ENCODE results near the gene DRAP1. TPM values are rescaled to one million over a fixed set of nuclear protein-coding genes. Genes with fewer than 3 reads are reported as not detected.

The DRAP1 gene
- total and polyA plus RNA-seq, 2 experiments from 2014 or later, result 121 to 294 TPM

- Mint-ChIP-seq H3K36me3 (ENCODE audit: low read depth) (peaks cover 27% of the 10 kb centered on the region), H3K4me1 (peaks cover 17% of the 10 kb centered on the region), H3K4me3 (peak within 1 kb of the TSS; percentile 96), H3K27ac (peak within 1 kb of the TSS; percentile 97), H3K27me3 (ENCODE audit: insufficient read depth, low read depth, poor library complexity) (peaks cover 16% of the 10 kb centered on the region), H3K9me3 (peaks cover 2% of the 10 kb centered on the region; the same call in 1 of the 3 replicates)
- H3K27ac ChIP-seq (ENCODE audit: low read depth), result peak within 1 kb of the TSS; percentile 88
- TF ChIP-seq CTCF (conservative IDR thresholded peaks at IDR 0.05; ENCODE audit: low read depth in 2 of 2) (no peak), ETS1 (IDR thresholded peaks at IDR 0.05) (peak; percentile 95), CREB1 (CRISPR knock-in tag; IDR thresholded peaks at IDR 0.05; ENCODE audit: low read depth) (0 out of 2 replicates have a peak, but pooled peaks have one; percentile 36), POLR2AphosphoS5 (IDR thresholded peaks at IDR 0.05; ENCODE audit: low read depth) (peak; percentile 89)
- H3K79me2 ChIP-seq (replicated peaks; ENCODE audit: insufficient read depth), result peaks cover 26% of the 10 kb centered on the region
- peaks cover 13% of the 10 kb centered on the region for H4K20me1 ChIP-seq (replicated peaks; ENCODE audit: insufficient read depth)
- H3F3A ChIP-seq (replicated peaks; ENCODE audit: low read depth), result 0 out of 2 replicates have a peak, but pooled peaks cover 3% of the 10 kb centered on the region
- DNase-seq (ENCODE audit: low spot score), result peak; percentile 99
- peak within 1 kb of the TSS; percentile 100 for H3K4me2 ChIP-seq
- no peaks in the 10 kb centered on the region; the same call in 1 of the 2 replicates for H3K36me3 ChIP-seq (ENCODE audit: insufficient read depth)
- ATAC-seq, result peak; percentile 93
- no peaks in the 10 kb centered on the region for H3K27me3 ChIP-seq (ENCODE audit: insufficient read depth)
- peak within 1 kb of the TSS; percentile 75; the same call in 1 of the 2 replicates for H2AFZ ChIP-seq
- H3K9me2 ChIP-seq (ENCODE audit: insufficient read depth), result no peaks in the 10 kb centered on the region
- H3K4me1 ChIP-seq (ENCODE audit: insufficient read depth), result peaks cover 8% of the 10 kb centered on the region
- H3K4me3 ChIP-seq, result peak within 1 kb of the TSS; percentile 85
Measured at GRCh38 chr11:65961267-65962140, 42.3 kb downstream of the DRAP1 start, which contains the start of gene SART1. SART1 (plus strand) TSS chr11:65961734; CDS start chr11:65961781, 47 bp downstream.

- Mint-ChIP-seq H3K9me3 (peaks cover 2% of the 10 kb centered on the region; the same call in 1 of the 3 replicates), H3K4me3 (peak overlapping the region; percentile 96), H3K27ac (peak overlapping the region; percentile 20), H3K4me1 (peaks cover 17% of the 10 kb centered on the region), H3K36me3 (ENCODE audit: low read depth) (peaks cover 34% of the 10 kb centered on the region), H3K27me3 (ENCODE audit: insufficient read depth, low read depth, poor library complexity) (peaks cover 15% of the 10 kb centered on the region)
- Histone ChIP-seq H3K79me2 (replicated peaks; ENCODE audit: insufficient read depth) (peaks cover 26% of the 10 kb centered on the region), H3K27me3 (ENCODE audit: insufficient read depth) (no peaks in the 10 kb centered on the region), H4K20me1 (replicated peaks; ENCODE audit: insufficient read depth) (peaks cover 13% of the 10 kb centered on the region), H3K36me3 (ENCODE audit: insufficient read depth) (no peaks in the 10 kb centered on the region; the same call in 1 of the 2 replicates), H3K9me2 (ENCODE audit: insufficient read depth) (no peaks in the 10 kb centered on the region), H2AFZ (no peak overlapping the region), H3K4me2 (peak overlapping the region; percentile 100), H3K4me1 (ENCODE audit: insufficient read depth) (peaks cover 8% of the 10 kb centered on the region), H3F3A (replicated peaks; ENCODE audit: low read depth) (0 out of 2 replicates have a peak, but pooled peaks cover 3% of the 10 kb centered on the region), H3K4me3 (peak overlapping the region; percentile 85), H3K27ac (ENCODE audit: low read depth) (no peak overlapping the region)
- ATAC-seq (no peak), DNase-seq (ENCODE audit: low spot score) (no peak)
- TF ChIP-seq NANOG (IDR thresholded peaks at IDR 0.05; ENCODE audit: borderline replicate concordance) (no peak), CTCF (conservative IDR thresholded peaks at IDR 0.05; ENCODE audit: low read depth in 2 of 2) (no peak), ZNF462 (CRISPR knock-in tag; IDR thresholded peaks at IDR 0.05) (no peak)
Measured at GRCh38 chr11:65962141-65962564, 42.9 kb downstream of the DRAP1 start.
